HepG2 (cell line): ENCODE measurements around the gene JOSD2. TPM values are rescaled to one million over a fixed set of nuclear protein-coding genes. Genes with fewer than 3 reads are reported as not detected.

ENCODE experiments used
- ATAC-seq: fragments of 200-7000 bp; cut with Tn5 transposase; 3 replicates; pipeline ENCODE4 v1.9.1; 2020; ENCODE audit warnings: mild to moderate bottlenecking, moderate library complexity
- BruUV-seq: library from RNA; stranded (reverse); fragments of 400-500 nt; replicated peaks from 2 replicates; lab custom pipeline; 2021; lab: Mats Ljungman, UMichigan
- CTCF ChIA-PET: fragments of 300-600 bp; formaldehyde crosslinking; extraction: SDS; loops from one replicate; lab custom pipeline; 2021; ENCODE audit warnings: low total read pairs, inconsistent platforms, low intra/inter-chr PET ratio; lab: Yijun Ruan, JAX
- POLR2A ChIA-PET: fragments of 350-600 bp; sonication (Branson Sonifier 250); formaldehyde crosslinking; loops from one replicate; lab custom pipeline; 2020; ENCODE audit warnings: antibody characterized with exemption, inconsistent platforms; lab: Yijun Ruan, JAX
- DNase-seq: peaks from one replicate; pipeline ENCODE4 v3.0.0-alpha.2; 2015; ENCODE audit warnings: low spot score
- FAIRE-seq: peaks from 3 replicates; lab custom pipeline; 2011; peaks lifted over from hg19 to GRCh38; lab: Jason Lieb, UNC
- H2AFZ ChIP-seq: one replicate; pipeline ENCODE4 v1.6.1; 2011; ENCODE audit warnings: low read length, inconsistent platforms
- H3K27ac ChIP-seq: fragments of 300-600 bp; 3 replicates; pipeline ENCODE4 v1.8.0; 2011; ENCODE audit warnings: mixed run types, mild to moderate bottlenecking, mixed read lengths, low read length, inconsistent platforms; ENCODE audit not compliant: insufficient read depth; ENCODE audit errors: extremely low read length
- H3K27me3 ChIP-seq, 2 experiments: fragments of 200-600 bp in 1 of 2; 2 replicates in 1 of 2; 3 replicates in 1 of 2; pipeline versions ENCODE4 v1.6.0 to v1.8.0; 2011; ENCODE audit warnings: low read length in 2 of 2, mild to moderate bottlenecking in 2 of 2, moderate library complexity in 2 of 2, inconsistent platforms in 1 of 2; ENCODE audit not compliant: insufficient read depth in 2 of 2, control insufficient read depth in 1 of 2
- H3K36me3 ChIP-seq, 2 experiments: fragments of 200-600 bp in 1 of 2; replicated peaks in 1 of 2; 2 replicates in 1 of 2; 3 replicates in 1 of 2; pipeline versions ENCODE4 v1.5.1 to v1.8.0; 2011; ENCODE audit warnings: low read length in 2 of 2, inconsistent platforms in 1 of 2; ENCODE audit not compliant: insufficient read depth in 2 of 2, control insufficient read depth in 1 of 2
- H3K4me1 ChIP-seq: 2 replicates; pipeline ENCODE4 v1.5.1; 2012; ENCODE audit warnings: low read length, inconsistent platforms; ENCODE audit not compliant: insufficient read depth
- H3K4me2 ChIP-seq: 2 replicates; pipeline ENCODE4 v1.6.0; 2011; ENCODE audit warnings: low read depth, low read length, inconsistent platforms
- H3K4me3 ChIP-seq, 3 experiments: fragments of 200-600 bp in 1 of 3; sonication (generic), shearing (Covaris generic) in 1 of 3; replicated peaks in 1 of 3; 2 replicates each; pipeline ENCODE4 v1.5.1; 2011 to 2016; ENCODE audit warnings: low read length in 3 of 3, inconsistent platforms in 2 of 3, low read depth in 2 of 3, mild to moderate bottlenecking in 2 of 3, control low read depth in 1 of 3, mixed read lengths in 1 of 3; ENCODE audit not compliant: insufficient read depth in 1 of 3
- H3K79me2 ChIP-seq: one replicate; pipeline ENCODE4 v1.6.1; 2011; ENCODE audit warnings: low read length, inconsistent platforms; ENCODE audit not compliant: insufficient read depth
- H3K9ac ChIP-seq: 2 replicates; pipeline ENCODE4 v1.6.0; 2011; ENCODE audit warnings: mild to moderate bottlenecking, low read depth, low read length, inconsistent platforms; ENCODE audit not compliant: insufficient read depth
- H3K9me3 ChIP-seq: 2 replicates; pipeline ENCODE4 v1.5.1; 2012; ENCODE audit warnings: mild to moderate bottlenecking, low read length
- H4K20me1 ChIP-seq: 2 replicates; pipeline ENCODE4 v1.6.0; 2011; ENCODE audit warnings: inconsistent platforms, mild to moderate bottlenecking, low read length, moderate library complexity; ENCODE audit not compliant: insufficient read depth
- ATF2 ChIP-seq: sonication (generic); formaldehyde crosslinking; IDR thresholded peaks from 2 replicates; pipeline ENCODE4 v1.4.0; 2020; ENCODE audit warnings: missing genetic modification reagents
- ATF7-NPFF ChIP-seq: sonication (generic); formaldehyde crosslinking; IDR thresholded peaks from 2 replicates; pipeline ENCODE4 v1.8.1; 2023; ENCODE audit warnings: mild to moderate bottlenecking, low read depth, missing genetic modification reagents, moderate library complexity
- CREB1 ChIP-seq, 2 experiments: fragments of 450-650 bp in 1 of 2; IDR thresholded peaks; 2 replicates each; pipeline ENCODE4 v1.6.1; 2016 to 2017; ENCODE audit warnings: control low read depth in 1 of 2, mild to moderate bottlenecking in 1 of 2, missing compliant biosample characterization in 1 of 2, missing genetic modification characterization in 1 of 2
- KAT7 ChIP-seq: IDR thresholded peaks from 2 replicates; pipeline ENCODE4 v1.6.1; 2018; ENCODE audit warnings: borderline replicate concordance, missing compliant biosample characterization
- NAIF1 ChIP-seq: sonication (generic); formaldehyde crosslinking; IDR thresholded peaks from 2 replicates; pipeline ENCODE4 v1.5.0; 2020; ENCODE audit warnings: mild to moderate bottlenecking, missing genetic modification reagents, borderline replicate concordance
- NR1H2 ChIP-seq: sonication (generic); formaldehyde crosslinking; IDR thresholded peaks from 2 replicates; pipeline ENCODE4 v1.8.1; 2022; ENCODE audit warnings: low read depth, missing genetic modification reagents, borderline replicate concordance
- ZFP36 ChIP-seq: fragments of 150-350 bp; IDR thresholded peaks from 2 replicates; pipeline ENCODE4 v1.6.1; 2018; ENCODE audit warnings: borderline replicate concordance, low read length, low read depth; ENCODE audit not compliant: partially characterized antibody
- ZNF12 ChIP-seq: sonication (generic); formaldehyde crosslinking; IDR thresholded peaks from 2 replicates; pipeline ENCODE4 v1.5.0; 2020; ENCODE audit warnings: missing genetic modification reagents
- ZNF337 ChIP-seq: sonication (generic); formaldehyde crosslinking; IDR thresholded peaks from 2 replicates; pipeline ENCODE4 v1.5.1; 2020; ENCODE audit warnings: missing genetic modification reagents, low read depth, mild to moderate bottlenecking, borderline replicate concordance
- ZNF713 ChIP-seq: sonication (generic); formaldehyde crosslinking; IDR thresholded peaks from 2 replicates; pipeline ENCODE4 v1.4.0; 2020; ENCODE audit warnings: mild to moderate bottlenecking, missing genetic modification reagents
- WGBS: methylation state at CpG from one replicate; pipeline ENCODE4 v1.1.6; 2017; ENCODE audit warnings: low lambda C conversion rate; 5-methylcytosine and 5-hydroxymethylcytosine counted together
- in situ Hi-C: cut with HindIII; loops from 2 replicates; pipeline ENCODE4 v1.10.0; 2017; ENCODE audit warnings: low pct_unique_long_range_greater_than_20kb; ENCODE audit not compliant: extremely low pct_ligation_motif_present
- intact Hi-C: fragments of 100-400 bp; cut with micrococcal nuclease; formaldehyde crosslinking; loops from one replicate; pipeline ENCODE4 v1.10.0; 2022; ENCODE audit not compliant: unreplicated experiment
- polyA plus RNA-seq, 8 experiments: library from polyadenylated mRNA; depleted of rRNA in 3 of 8; stranded (reverse) in 7 of 8; unstranded in 1 of 8; fragments of >200 nt; fragmentation: Illumina TruSeq in 4 of 8; extraction: Trizol in 4 of 8; gene quantifications; 2 replicates each; pipeline versions ENCODE4 v1.2.1 to v1.2.3, GENCODE V29; 2011 to 2016; ENCODE audit warnings: low read depth in 4 of 8, missing spikeins in 1 of 8, mixed read lengths in 1 of 8; ENCODE audit not compliant: insufficient read depth in 1 of 8
- total RNA-seq, 5 experiments: library from RNA; depleted of rRNA; stranded (reverse); fragments of >200 nt; fragmentation: Illumina TruSeq; extraction: Trizol; gene quantifications; 2 replicates each; pipeline ENCODE4 v1.2.3, GENCODE V29; 2016; ENCODE audit warnings: low read depth in 1 of 5
- TF ChIP-seq, protein P1 (sequence below): IDR thresholded peaks from 2 replicates; pipeline ENCODE4 v1.6.1; 2016; ENCODE audit warnings: low read depth, control low read depth
- TF ChIP-seq, protein P2 (sequence below): sonication (generic); formaldehyde crosslinking; IDR thresholded peaks from 2 replicates; pipeline ENCODE4 v1.4.0; 2020; ENCODE audit warnings: missing genetic modification reagents

Gene JOSD2
- total and polyA plus RNA-seq, 2 of the 13 experiments (the other 11 are each of a cell fraction or from before 2014, with no cell fraction given): 2.0 to 4.1 TPM

GRCh38 chr19:50551034-50551714 lies 40.2 kb upstream of the JOSD2 start:
- BruUV-seq: no TSS peak
- in situ Hi-C loops: no loop called here
- Histone ChIP-seq H3K36me3 (no peaks in the 10 kb centered on the region), H3K4me2 (no peak overlapping the region), H3K4me1 (peaks cover 1% of the 10 kb centered on the region; the same call in 1 of the 2 replicates), H4K20me1 (no peaks in the 10 kb centered on the region), H3K9ac (no peak overlapping the region), H3K27ac (no peak overlapping the region), H3K9me3 (no peaks in the 10 kb centered on the region), H3K4me3 (no peak overlapping the region), H3K79me2 (no peaks in the 10 kb centered on the region)
- FAIRE-seq (no peak), ATAC-seq (no peak), DNase-seq (no peak)
- ChIA-PET POLR2A (no interaction called here), CTCF (no interaction called here)
- 19% methylated on average over 32 of the region's 32 CpGs for WGBS
- intact Hi-C loops: no loop called here
- TF ChIP-seq, protein P1, sequence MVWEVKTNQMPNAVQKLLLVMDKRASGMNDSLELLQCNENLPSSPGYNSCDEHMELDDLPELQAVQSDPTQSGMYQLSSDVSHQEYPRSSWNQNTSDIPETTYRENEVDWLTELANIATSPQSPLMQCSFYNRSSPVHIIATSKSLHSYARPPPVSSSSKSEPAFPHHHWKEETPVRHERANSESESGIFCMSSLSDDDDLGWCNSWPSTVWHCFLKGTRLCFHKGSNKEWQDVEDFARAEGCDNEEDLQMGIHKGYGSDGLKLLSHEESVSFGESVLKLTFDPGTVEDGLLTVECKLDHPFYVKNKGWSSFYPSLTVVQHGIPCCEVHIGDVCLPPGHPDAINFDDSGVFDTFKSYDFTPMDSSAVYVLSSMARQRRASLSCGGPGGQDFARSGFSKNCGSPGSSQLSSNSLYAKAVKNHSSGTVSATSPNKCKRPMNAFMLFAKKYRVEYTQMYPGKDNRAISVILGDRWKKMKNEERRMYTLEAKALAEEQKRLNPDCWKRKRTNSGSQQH (CRISPR knock-in tag): no peak
- TF ChIP-seq, protein P2, sequence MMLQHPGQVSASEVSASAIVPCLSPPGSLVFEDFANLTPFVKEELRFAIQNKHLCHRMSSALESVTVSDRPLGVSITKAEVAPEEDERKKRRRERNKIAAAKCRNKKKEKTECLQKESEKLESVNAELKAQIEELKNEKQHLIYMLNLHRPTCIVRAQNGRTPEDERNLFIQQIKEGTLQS: no peak
- TF ChIP-seq ZNF12 (CRISPR knock-in tag): no peak
- TF ChIP-seq ATF2 (CRISPR knock-in tag): no peak
- no peak for TF ChIP-seq NR1H2
- TF ChIP-seq ZNF337 (CRISPR knock-in tag): no peak
- TF ChIP-seq NAIF1 (CRISPR knock-in tag): no peak
- TF ChIP-seq KAT7 (CRISPR knock-in tag): no peak
- no peak for TF ChIP-seq CREB1 (IDR thresholded peaks at IDR 0.05)
- no peak for TF ChIP-seq CREB1 (CRISPR knock-in tag; IDR thresholded peaks at IDR 0.05)
- TF ChIP-seq ATF7-NPFF (CRISPR knock-in tag): no peak
- TF ChIP-seq ZFP36: no peak
- no peak for TF ChIP-seq ZNF713 (CRISPR knock-in tag)
- TF ChIP-seq, all 625 proteins: peak for 0
- H3K27me3 ChIP-seq: peaks cover 4 to 44% of the 10 kb centered on the region in 2 experiments; a peak in 4 of 5 replicates
- no peak overlapping the region for H2AFZ ChIP-seq
